Measurements from ENCODE around the gene JPH3.
"Not testable (repeated sequence)": the region's sequence is repeated elsewhere in the genome, so short reads cannot be mapped to it uniquely, and the experiment has no call there.

JPH3 gene

DNA sequence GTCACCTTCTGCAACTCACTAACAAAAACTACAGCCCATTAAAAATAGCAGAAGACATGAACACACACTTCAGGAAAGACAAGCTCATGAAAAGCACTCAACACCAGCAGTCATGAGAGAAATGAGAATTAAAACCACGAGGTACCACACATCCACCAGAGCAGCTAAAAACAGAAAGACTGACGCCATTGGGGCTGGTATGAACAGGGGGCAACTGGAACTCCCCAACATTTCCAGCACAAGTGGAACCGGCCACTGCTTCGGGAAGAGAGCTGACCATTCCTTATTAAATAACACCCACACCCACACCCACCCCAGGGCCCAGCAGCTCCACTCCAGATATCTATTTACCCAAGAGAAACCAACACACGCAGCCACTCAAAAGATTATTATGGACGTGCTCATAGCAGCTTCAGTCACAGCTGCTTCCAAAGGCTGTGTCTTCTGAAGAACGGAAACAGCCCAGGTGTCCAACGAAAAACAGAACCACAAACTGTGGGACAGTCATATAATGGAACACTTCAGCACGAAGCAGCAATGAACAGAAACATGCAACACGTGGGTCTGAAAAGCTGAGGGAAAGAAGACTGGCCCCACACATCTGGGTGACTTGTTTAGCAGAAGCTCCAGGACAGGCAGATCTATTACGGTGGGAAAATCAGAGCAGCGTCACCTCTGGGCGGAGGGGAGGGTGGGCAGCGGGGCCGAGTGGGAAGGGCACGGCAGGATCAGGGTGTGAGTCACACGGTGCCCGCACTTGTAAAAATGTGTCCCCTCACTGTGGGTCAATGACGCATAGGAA, 122.4 kb downstream of the JPH3 start:
- DNase-seq (ENCODE audit: low read depth) = no peak
- H3K4me3 ChIP-seq (replicated peaks; ENCODE audit: low read depth, low read length) = no peak overlapping the region
- TF ChIP-seq, protein P1, sequence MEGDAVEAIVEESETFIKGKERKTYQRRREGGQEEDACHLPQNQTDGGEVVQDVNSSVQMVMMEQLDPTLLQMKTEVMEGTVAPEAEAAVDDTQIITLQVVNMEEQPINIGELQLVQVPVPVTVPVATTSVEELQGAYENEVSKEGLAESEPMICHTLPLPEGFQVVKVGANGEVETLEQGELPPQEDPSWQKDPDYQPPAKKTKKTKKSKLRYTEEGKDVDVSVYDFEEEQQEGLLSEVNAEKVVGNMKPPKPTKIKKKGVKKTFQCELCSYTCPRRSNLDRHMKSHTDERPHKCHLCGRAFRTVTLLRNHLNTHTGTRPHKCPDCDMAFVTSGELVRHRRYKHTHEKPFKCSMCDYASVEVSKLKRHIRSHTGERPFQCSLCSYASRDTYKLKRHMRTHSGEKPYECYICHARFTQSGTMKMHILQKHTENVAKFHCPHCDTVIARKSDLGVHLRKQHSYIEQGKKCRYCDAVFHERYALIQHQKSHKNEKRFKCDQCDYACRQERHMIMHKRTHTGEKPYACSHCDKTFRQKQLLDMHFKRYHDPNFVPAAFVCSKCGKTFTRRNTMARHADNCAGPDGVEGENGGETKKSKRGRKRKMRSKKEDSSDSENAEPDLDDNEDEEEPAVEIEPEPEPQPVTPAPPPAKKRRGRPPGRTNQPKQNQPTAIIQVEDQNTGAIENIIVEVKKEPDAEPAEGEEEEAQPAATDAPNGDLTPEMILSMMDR (IDR thresholded peaks at IDR 0.05; ENCODE audit: low read length, missing control alignments) = no peak

DNA sequence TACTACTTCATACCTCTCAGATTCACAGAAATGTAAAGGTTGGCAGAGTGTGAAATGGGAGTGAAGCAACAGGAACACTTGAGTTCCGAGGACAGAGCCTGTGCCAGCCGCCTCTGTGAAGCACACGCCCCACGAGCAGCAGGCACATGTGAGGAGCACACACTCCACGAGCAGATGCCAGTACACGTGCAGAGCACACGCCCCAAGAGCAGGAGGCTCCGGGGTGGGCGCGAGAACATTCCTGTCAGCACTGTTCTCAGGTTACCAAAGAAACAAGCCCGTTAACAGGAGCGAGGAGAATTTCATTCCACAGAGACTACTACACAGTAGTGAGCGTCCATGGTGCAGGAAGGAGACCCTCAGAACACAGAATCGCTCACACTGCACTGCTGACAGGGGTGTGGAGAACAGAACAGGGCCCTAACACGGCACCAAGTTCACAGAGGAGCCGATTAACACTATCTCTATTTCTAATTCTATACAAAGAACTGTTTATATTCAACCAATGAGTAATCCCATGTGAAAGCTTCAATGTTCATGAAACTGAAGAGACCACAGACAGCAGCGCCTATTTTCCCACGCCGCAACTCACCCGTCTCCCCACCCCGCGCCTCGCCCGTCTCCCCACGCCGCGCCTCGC, 123.4 kb downstream of the JPH3 start:
- TF ChIP-seq, protein P1 (IDR thresholded peaks at IDR 0.05; ENCODE audit: low read length, missing control alignments) = no peak
- H3K4me3 ChIP-seq (replicated peaks; ENCODE audit: low read depth, low read length) = no peak overlapping the region
- DNase-seq (ENCODE audit: low read depth) = peak; percentile 30

- DNase-seq (ENCODE audit: low read depth); H3K4me3 ChIP-seq (replicated peaks; ENCODE audit: low read depth, low read length): not testable (repeated sequence)
Observed at GRCh38 chr16:87726577-87726976, 124.3 kb downstream of the JPH3 start.

DNA sequence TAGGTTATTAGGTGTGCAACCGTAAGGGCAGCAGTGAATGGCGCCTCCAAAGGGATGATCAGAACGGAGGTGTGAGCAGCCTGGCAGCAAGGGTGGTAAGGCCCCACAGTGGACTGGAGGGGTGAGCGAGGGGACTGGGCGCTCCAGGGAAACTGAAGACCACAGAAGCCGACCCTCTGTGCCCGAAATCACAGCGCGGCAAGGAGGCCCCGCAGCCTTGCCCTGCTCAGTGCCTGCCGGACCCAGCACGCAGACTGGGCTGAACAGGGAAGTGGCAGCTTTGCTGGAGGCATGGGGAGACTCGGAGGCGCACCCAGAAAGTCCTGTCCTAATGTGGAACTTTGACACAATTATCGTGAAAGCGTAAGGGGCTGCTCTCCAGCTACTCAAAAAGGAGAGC, 125.0 kb downstream of the JPH3 start:
- no peak overlapping the region for H3K4me3 ChIP-seq (replicated peaks; ENCODE audit: low read depth, low read length)
- DNase-seq (ENCODE audit: low read depth) = no peak
- TF ChIP-seq, protein P1 (IDR thresholded peaks at IDR 0.05; ENCODE audit: low read length, missing control alignments) = no peak

GRCh38 chr16:87728026-87728425, 125.7 kb downstream of the JPH3 start:
- TF ChIP-seq, protein P1 (IDR thresholded peaks at IDR 0.05; ENCODE audit: low read length, missing control alignments) = no peak
- peak; percentile 18 for DNase-seq (ENCODE audit: low read depth)

GRCh38 chr16:87729266-87729954, 127.1 kb downstream of the JPH3 start:
- TF ChIP-seq, protein P1 (IDR thresholded peaks at IDR 0.05; ENCODE audit: low read length, missing control alignments) = no peak
- no peak overlapping the region for H3K4me3 ChIP-seq (replicated peaks; ENCODE audit: low read depth, low read length)
- no peak for DNase-seq (ENCODE audit: low read depth)

More at GRCh38 chr16:87728026-87728425, 125.7 kb downstream of the JPH3 start:
- H3K4me3 ChIP-seq (replicated peaks; ENCODE audit: low read depth, low read length) = no peak overlapping the region

DNA sequence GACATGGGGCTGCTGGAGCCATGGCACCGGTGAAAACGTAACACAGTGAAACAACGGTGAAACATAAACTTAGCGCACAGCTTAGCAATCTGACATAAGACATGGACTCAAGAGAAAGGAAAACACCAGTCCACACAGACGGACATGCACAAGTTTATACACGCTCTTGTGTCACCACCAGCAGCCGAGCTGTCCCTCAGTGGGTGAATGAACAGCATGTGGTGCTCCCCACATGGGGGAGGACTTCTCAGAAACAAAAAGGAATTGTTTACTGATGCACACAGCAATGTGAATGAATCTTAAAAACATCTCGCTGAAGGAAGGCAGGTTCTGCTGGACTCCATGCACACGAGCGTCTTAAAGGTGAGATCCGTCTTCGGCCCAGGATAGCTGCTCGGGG, 129.3 kb downstream of the JPH3 start:
- TF ChIP-seq, protein P1 (IDR thresholded peaks at IDR 0.05; ENCODE audit: low read length, missing control alignments) = no peak
- DNase-seq (ENCODE audit: low read depth) = no peak
- no peak overlapping the region for H3K4me3 ChIP-seq (replicated peaks; ENCODE audit: low read depth, low read length)

Measured in fibroblast of pulmonary artery (primary cell).